ENCODE results near the gene RTL3. TPM values are rescaled to one million over a fixed set of nuclear protein-coding genes. Genes with fewer than 3 reads are reported as not detected.

The RTL3 gene
- total RNA-seq, 2 donors from 2014 or later, result 0.32 TPM; not detected in 1

- H3K27me3 ChIP-seq (replicated peaks; ENCODE audit: insufficient read depth), result no peaks in the 10 kb centered on the region
- H3K27ac ChIP-seq, result no peak overlapping the region
- 51% methylated on average over 3 of the region's 3 CpGs for WGBS
- no peaks in the 10 kb centered on the region for H3K9me3 ChIP-seq
- no peak for DNase-seq (ENCODE audit: low spot score)
- no peaks in the 10 kb centered on the region for H3K4me1 ChIP-seq (replicated peaks)
- TF ChIP-seq CTCF (IDR thresholded peaks at IDR 0.05) (no peak), POLR2AphosphoS5 (IDR thresholded peaks at IDR 0.05) (no peak), POLR2A (IDR thresholded peaks at IDR 0.05) (no peak)
- no peak overlapping the region for H3K4me3 ChIP-seq
- H3K36me3 ChIP-seq, result no peaks in the 10 kb centered on the region
- intact Hi-C loops (cut with DNase I), result no loop called here
These were observed 33.9 kb upstream of the RTL3 start for GRCh38 chrX:78693012-78693411.

GRCh38 chrX:78687586-78687985, 28.5 kb upstream of the RTL3 start:
- intact Hi-C loops (cut with DNase I), result no loop called here
- no peak for DNase-seq (ENCODE audit: low spot score)
- no peaks in the 10 kb centered on the region for H3K4me1 ChIP-seq (replicated peaks)
- H3K36me3 ChIP-seq, result no peaks in the 10 kb centered on the region
- H3K27ac ChIP-seq, result no peak overlapping the region
- H3K4me3 ChIP-seq, result no peak overlapping the region
- no peaks in the 10 kb centered on the region for H3K9me3 ChIP-seq
- H3K27me3 ChIP-seq (replicated peaks; ENCODE audit: insufficient read depth), result no peaks in the 10 kb centered on the region
- 95% methylated on average over 2 of the region's 2 CpGs for WGBS
- TF ChIP-seq CTCF (IDR thresholded peaks at IDR 0.05), result no peak

- no peaks in the 10 kb centered on the region for H3K36me3 ChIP-seq
- H3K9me3 ChIP-seq, result no peaks in the 10 kb centered on the region
- H3K4me1 ChIP-seq (replicated peaks), result no peaks in the 10 kb centered on the region
- no peak overlapping the region for H3K4me3 ChIP-seq
- DNase-seq (ENCODE audit: low spot score), result no peak
- intact Hi-C loops (cut with DNase I), result no loop called here
- H3K27ac ChIP-seq, result no peak overlapping the region
- H3K27me3 ChIP-seq (replicated peaks; ENCODE audit: insufficient read depth), result no peaks in the 10 kb centered on the region
- TF ChIP-seq POLR2AphosphoS5 (IDR thresholded peaks at IDR 0.05), result no peak
- TF ChIP-seq CTCF (IDR thresholded peaks at IDR 0.05), result no peak
- no peak for TF ChIP-seq POLR2A (IDR thresholded peaks at IDR 0.05)
These were observed 14.1 kb upstream of the RTL3 start for GRCh38 chrX:78673246-78673645.

- Histone ChIP-seq H3K27me3 (replicated peaks; ENCODE audit: insufficient read depth) (no peaks in the 10 kb centered on the region), H3K36me3 (no peaks in the 10 kb centered on the region), H3K4me3 (no peak overlapping the region), H3K27ac (no peak overlapping the region), H3K9me3 (no peaks in the 10 kb centered on the region), H3K4me1 (replicated peaks) (no peaks in the 10 kb centered on the region)
- no peak for DNase-seq (ENCODE audit: low spot score)
- intact Hi-C loops (cut with DNase I), result no loop called here
- TF ChIP-seq CTCF (IDR thresholded peaks at IDR 0.05), result no peak
- no peak for TF ChIP-seq POLR2AphosphoS5 (IDR thresholded peaks at IDR 0.05)
- TF ChIP-seq POLR2A (IDR thresholded peaks at IDR 0.05), result no peak
These were observed 6.2 kb upstream of the RTL3 start for GRCh38 chrX:78665342-78665741.

GRCh38 chrX:78661836-78662235, 2.7 kb upstream of the RTL3 start:
- H3K27ac ChIP-seq, result no peak overlapping the region
- H3K9me3 ChIP-seq, result no peaks in the 10 kb centered on the region
- DNase-seq (ENCODE audit: low spot score), result no peak
- H3K4me1 ChIP-seq (replicated peaks), result no peaks in the 10 kb centered on the region
- intact Hi-C loops (cut with DNase I), result no loop called here
- H3K27me3 ChIP-seq (replicated peaks; ENCODE audit: insufficient read depth), result no peaks in the 10 kb centered on the region
- H3K4me3 ChIP-seq, result no peak overlapping the region
- no peak for TF ChIP-seq CTCF (IDR thresholded peaks at IDR 0.05)
- no peak for TF ChIP-seq POLR2AphosphoS5 (IDR thresholded peaks at IDR 0.05)
- no peak for TF ChIP-seq POLR2A (IDR thresholded peaks at IDR 0.05)
- 79% methylated on average over 3 of the region's 3 CpGs for WGBS
- no peaks in the 10 kb centered on the region for H3K36me3 ChIP-seq

All from prostate gland (tissue), 2 donors.